Smooth muscle cell (in vitro differentiated cells): ENCODE data around the gene SPTBN5. TPM values are rescaled to one million over a fixed set of nuclear protein-coding genes. Genes with fewer than 3 reads are reported as not detected.

Experiments used
- DNase-seq: peaks from one replicate; lab custom pipeline; 2025; ENCODE audit not compliant: unreplicated experiment; lab: John Stamatoyannopoulos, UW
- H2AFZ ChIP-seq: fragments of 200-600 bp; sonication (generic); 2 replicates; pipeline ENCODE4 v1.6.0; 2016; ENCODE audit warnings: antibody characterized with exemption, low read depth, mild to moderate bottlenecking
- H3F3A ChIP-seq: fragments of 200-600 bp; sonication (generic); 2 replicates; pipeline ENCODE4 v1.6.0; 2017; ENCODE audit warnings: antibody characterized with exemption, low read depth
- H3K27ac ChIP-seq: fragments of 200-600 bp; sonication (generic); 2 replicates; pipeline ENCODE4 v1.5.1; 2016; ENCODE audit warnings: low read depth, mild to moderate bottlenecking
- H3K27me3 ChIP-seq: fragments of 200-600 bp; sonication (generic); 2 replicates; pipeline ENCODE4 v1.6.1; 2016; ENCODE audit warnings: low read depth, mild to moderate bottlenecking
- H3K36me3 ChIP-seq: fragments of 200-600 bp; sonication (generic); 2 replicates; pipeline ENCODE4 v1.5.1; 2016; ENCODE audit warnings: low read depth
- H3K4me1 ChIP-seq: fragments of 200-600 bp; sonication (generic); 2 replicates; pipeline ENCODE4 v1.5.1; 2016; ENCODE audit warnings: low read depth
- H3K4me2 ChIP-seq: fragments of 200-600 bp; sonication (generic); 2 replicates; pipeline ENCODE4 v1.6.0; 2016; ENCODE audit warnings: mild to moderate bottlenecking
- H3K4me3 ChIP-seq: fragments of 200-600 bp; sonication (generic); 2 replicates; pipeline ENCODE4 v1.5.1; 2016; ENCODE audit warnings: mild to moderate bottlenecking
- H3K79me2 ChIP-seq: fragments of 200-600 bp; sonication (generic); 2 replicates; pipeline ENCODE4 v1.6.0; 2016; ENCODE audit warnings: low read depth, mild to moderate bottlenecking
- H3K9ac ChIP-seq: fragments of 200-600 bp; sonication (generic); 2 replicates; pipeline ENCODE4 v1.6.0; 2016; ENCODE audit warnings: low read depth
- H3K9me3 ChIP-seq: fragments of 200-600 bp; sonication (generic); replicated peaks from 2 replicates; pipeline ENCODE4 v1.5.1; 2016; ENCODE audit warnings: low read depth
- H4K20me1 ChIP-seq: fragments of 200-600 bp; sonication (generic); 2 replicates; pipeline ENCODE4 v1.6.0; 2016; ENCODE audit warnings: low read depth
- CTCF ChIP-seq: fragments of 200-600 bp; sonication (generic); IDR thresholded peaks from 2 replicates; pipeline ENCODE4 v1.5.1; 2017; ENCODE audit warnings: borderline replicate concordance, mild to moderate bottlenecking, antibody characterized with exemption; ENCODE audit not compliant: insufficient read depth, poor library complexity, severe bottlenecking
- WGBS: methylation state at CpG from one replicate; pipeline ENCODE4 v1.1.7; 2016; ENCODE audit warnings: low lambda C conversion rate; 5-methylcytosine and 5-hydroxymethylcytosine counted together
- polyA plus RNA-seq: library from polyadenylated mRNA; unstranded; fragments of >200 nt; fragmentation: Nextera tagmentation; extraction: Ambion mirVana; gene quantifications from 2 replicates; pipeline ENCODE4 v1.2.1, GENCODE V29; 2016
- total RNA-seq: library from RNA; depleted of rRNA; stranded (reverse); fragments of >200 nt; gene quantifications from 2 replicates; pipeline ENCODE4 v1.2.3, GENCODE V29; 2014

The SPTBN5 gene
- total and polyA plus RNA-seq, 2 experiments from 2014 or later: 0.04 to 0.08 TPM

GRCh38 chr15:41877631-41878354 is 16.1 kb downstream of the SPTBN5 start:
- DNase-seq: no peak
- Histone ChIP-seq H3F3A (no peaks in the 10 kb centered on the region), H3K4me1 (peaks cover 9% of the 10 kb centered on the region)

DNA sequence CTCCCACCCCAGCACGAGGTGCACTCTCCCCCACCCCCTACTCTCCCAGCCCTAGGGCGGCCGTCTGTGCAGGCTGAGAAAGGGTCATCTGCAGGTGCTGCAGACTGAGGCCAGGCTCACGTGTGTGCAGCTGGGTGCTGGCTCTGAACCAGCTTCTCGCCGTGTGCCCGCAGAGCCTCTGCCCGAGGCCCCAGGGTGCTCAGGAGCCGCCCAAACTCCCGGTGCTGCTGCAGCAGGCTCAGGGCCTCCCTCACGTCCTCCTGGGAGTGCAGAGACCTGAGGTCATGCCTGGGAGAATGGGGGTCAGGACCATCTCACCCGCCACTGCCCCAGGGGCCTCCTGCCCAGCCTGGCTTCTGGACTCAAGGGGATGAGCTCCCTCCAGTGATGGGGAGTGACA is 17.2 kb downstream of the SPTBN5 start:
- no peak overlapping the region for H3K4me3 ChIP-seq
- 85% methylated on average over 11 of the region's 12 CpGs for WGBS
- no peaks in the 10 kb centered on the region for H4K20me1 ChIP-seq
- no peak overlapping the region for H2AFZ ChIP-seq
- no peaks in the 10 kb centered on the region for H3K36me3 ChIP-seq
- no peak overlapping the region for H3K27ac ChIP-seq
- TF ChIP-seq CTCF: no peak
- H3K4me2 ChIP-seq: no peak overlapping the region
- no peaks in the 10 kb centered on the region for H3K9me3 ChIP-seq
- no peaks in the 10 kb centered on the region for H3K79me2 ChIP-seq
- H3K4me1 ChIP-seq: peaks cover 1% of the 10 kb centered on the region
- H3K9ac ChIP-seq: no peak overlapping the region
- no peaks in the 10 kb centered on the region for H3F3A ChIP-seq
- H3K27me3 ChIP-seq: peaks cover 18% of the 10 kb centered on the region
- DNase-seq: no peak

More at GRCh38 chr15:41877631-41878354, 16.1 kb downstream of the SPTBN5 start:
- Histone ChIP-seq H3K4me3 (no peak overlapping the region), H3K27me3 (peaks cover 29% of the 10 kb centered on the region), H2AFZ (no peak overlapping the region), H3K79me2 (no peaks in the 10 kb centered on the region), H3K9me3 (no peaks in the 10 kb centered on the region), H3K27ac (no peak overlapping the region), H3K9ac (no peak overlapping the region), H3K36me3 (no peaks in the 10 kb centered on the region), H4K20me1 (no peaks in the 10 kb centered on the region), H3K4me2 (no peak overlapping the region)
- 85% methylated on average over 13 of the region's 13 CpGs for WGBS
- TF ChIP-seq CTCF: no peak

DNA sequence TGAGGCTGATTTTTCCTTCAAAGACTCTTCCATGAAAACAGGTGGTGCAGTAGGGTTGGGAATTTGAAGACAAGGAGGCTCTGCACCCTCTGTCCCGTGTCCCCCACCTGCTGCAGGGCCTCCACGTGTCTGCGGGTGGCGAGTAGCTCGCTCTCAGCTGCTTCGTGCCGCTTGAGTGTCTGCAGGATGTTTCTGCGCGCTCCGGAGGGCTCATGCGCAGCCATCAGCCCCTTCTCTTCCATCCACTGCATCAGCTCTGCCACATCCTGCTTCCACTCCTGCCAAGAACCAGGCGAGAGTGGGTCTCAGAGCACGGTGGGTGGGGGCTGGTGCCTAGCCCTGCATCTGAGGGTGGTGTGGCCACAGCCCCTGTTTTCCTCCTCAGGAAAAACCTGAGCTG is 17.8 kb downstream of the SPTBN5 start:
- H3K36me3 ChIP-seq: no peaks in the 10 kb centered on the region
- no peaks in the 10 kb centered on the region for H3K9me3 ChIP-seq
- H3K4me3 ChIP-seq: no peak overlapping the region
- no peak overlapping the region for H3K27ac ChIP-seq
- no peak for DNase-seq
- H3K4me2 ChIP-seq: no peak overlapping the region
- H3K79me2 ChIP-seq: no peaks in the 10 kb centered on the region
- H2AFZ ChIP-seq: no peak overlapping the region
- H3F3A ChIP-seq: no peaks in the 10 kb centered on the region
- WGBS: 85% methylated on average over 11 of the region's 13 CpGs
- no peak overlapping the region for H3K9ac ChIP-seq
- TF ChIP-seq CTCF: no peak
- peaks cover 11% of the 10 kb centered on the region for H3K27me3 ChIP-seq
- no peaks in the 10 kb centered on the region for H3K4me1 ChIP-seq
- no peaks in the 10 kb centered on the region for H4K20me1 ChIP-seq

- H3K79me2 ChIP-seq: no peaks in the 10 kb centered on the region
- peaks cover 1% of the 10 kb centered on the region for H3K27me3 ChIP-seq
- WGBS: 95% methylated on average over 12 of the region's 12 CpGs
- H3K4me1 ChIP-seq: no peaks in the 10 kb centered on the region
- H3K27ac ChIP-seq: no peak overlapping the region
- H2AFZ ChIP-seq: no peak overlapping the region
- TF ChIP-seq CTCF: no peak
- H3K4me2 ChIP-seq: no peak overlapping the region
- H3F3A ChIP-seq: no peaks in the 10 kb centered on the region
- H3K36me3 ChIP-seq: no peaks in the 10 kb centered on the region
- no peak overlapping the region for H3K4me3 ChIP-seq
- no peaks in the 10 kb centered on the region for H3K9me3 ChIP-seq
- no peaks in the 10 kb centered on the region for H4K20me1 ChIP-seq
- no peak for DNase-seq
- no peak overlapping the region for H3K9ac ChIP-seq
These were observed 19.1 kb downstream of the SPTBN5 start for GRCh38 chr15:41874736-41875135.
